Body of pancreas (tissue), 4 donors: Measurements from ENCODE around the gene USP54.

Experiments used
- POLR2A ChIP-seq, 3 donors: fragments of 450-650 bp; IDR thresholded peaks; one replicate each; pipeline ENCODE4 v1.6.1; 2016; ENCODE audit warnings: antibody characterized with exemption in 3 of 3, mild to moderate bottlenecking in 2 of 3
- TF ChIP-seq, protein P1 (sequence below), 7 experiments: fragments of 450-650 bp in 4 of 7; fragments of 200-600 bp in 3 of 7; sonication (generic) in 3 of 7; IDR thresholded peaks; one replicate each; pipeline ENCODE4 v1.5.1; 2016 to 2019; ENCODE audit warnings: antibody characterized with exemption in 7 of 7

DNA sequence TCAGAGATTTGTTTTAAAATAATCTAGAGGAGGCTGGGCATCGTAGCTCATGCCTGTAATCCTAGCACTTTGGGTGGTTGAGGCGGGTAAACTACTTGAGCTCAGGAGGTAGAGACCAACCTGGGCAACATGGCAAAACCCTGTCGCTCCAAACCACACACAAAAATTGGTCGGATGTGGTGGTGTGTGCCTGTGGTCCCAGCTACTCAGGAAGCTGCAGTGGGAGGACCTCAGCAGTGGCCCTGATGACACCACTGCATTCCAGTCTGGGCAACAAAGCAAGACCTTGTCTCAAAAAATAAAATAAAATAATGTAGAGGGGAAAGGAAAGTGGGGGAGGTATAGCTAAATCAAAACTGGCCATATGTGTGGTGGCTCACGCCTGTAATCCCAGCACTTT is 81.4 kb downstream of the USP54 start:
- TF ChIP-seq, protein P1, sequence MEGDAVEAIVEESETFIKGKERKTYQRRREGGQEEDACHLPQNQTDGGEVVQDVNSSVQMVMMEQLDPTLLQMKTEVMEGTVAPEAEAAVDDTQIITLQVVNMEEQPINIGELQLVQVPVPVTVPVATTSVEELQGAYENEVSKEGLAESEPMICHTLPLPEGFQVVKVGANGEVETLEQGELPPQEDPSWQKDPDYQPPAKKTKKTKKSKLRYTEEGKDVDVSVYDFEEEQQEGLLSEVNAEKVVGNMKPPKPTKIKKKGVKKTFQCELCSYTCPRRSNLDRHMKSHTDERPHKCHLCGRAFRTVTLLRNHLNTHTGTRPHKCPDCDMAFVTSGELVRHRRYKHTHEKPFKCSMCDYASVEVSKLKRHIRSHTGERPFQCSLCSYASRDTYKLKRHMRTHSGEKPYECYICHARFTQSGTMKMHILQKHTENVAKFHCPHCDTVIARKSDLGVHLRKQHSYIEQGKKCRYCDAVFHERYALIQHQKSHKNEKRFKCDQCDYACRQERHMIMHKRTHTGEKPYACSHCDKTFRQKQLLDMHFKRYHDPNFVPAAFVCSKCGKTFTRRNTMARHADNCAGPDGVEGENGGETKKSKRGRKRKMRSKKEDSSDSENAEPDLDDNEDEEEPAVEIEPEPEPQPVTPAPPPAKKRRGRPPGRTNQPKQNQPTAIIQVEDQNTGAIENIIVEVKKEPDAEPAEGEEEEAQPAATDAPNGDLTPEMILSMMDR (IDR thresholded peaks at IDR 0.05), result no peak
- TF ChIP-seq POLR2A (IDR thresholded peaks at IDR 0.05), result no peak
